DMS53 treated with DMSO at 0.1 percent for 48 hours (cell line): ENCODE results near the gene FARS2.

ENCODE experiments used
- DNase-seq: peaks from one replicate; lab custom pipeline; 2025; ENCODE audit not compliant: unreplicated experiment; lab: John Stamatoyannopoulos, UW

FARS2 gene

DNA sequence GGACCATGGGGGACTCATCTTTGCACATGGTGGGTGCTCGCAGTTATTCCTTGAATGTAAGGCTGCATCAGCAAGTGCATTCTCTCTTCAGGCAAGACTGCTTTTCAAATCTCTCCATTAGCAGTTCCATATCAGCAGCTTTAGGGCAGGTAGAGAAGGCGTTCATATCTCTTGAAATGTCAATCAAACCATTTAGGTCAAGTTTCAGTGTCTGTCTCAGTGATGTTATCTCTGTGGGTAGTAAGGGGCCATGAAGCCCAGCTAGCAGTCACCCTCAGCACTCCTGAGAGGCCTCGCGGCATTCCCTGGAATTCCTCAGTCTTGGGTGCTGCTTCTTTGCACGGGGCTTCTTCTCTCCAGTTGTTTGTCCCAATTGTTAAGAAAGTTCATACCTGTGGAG lies 24.2 kb downstream of the FARS2 start:
- no peak for DNase-seq

DNA sequence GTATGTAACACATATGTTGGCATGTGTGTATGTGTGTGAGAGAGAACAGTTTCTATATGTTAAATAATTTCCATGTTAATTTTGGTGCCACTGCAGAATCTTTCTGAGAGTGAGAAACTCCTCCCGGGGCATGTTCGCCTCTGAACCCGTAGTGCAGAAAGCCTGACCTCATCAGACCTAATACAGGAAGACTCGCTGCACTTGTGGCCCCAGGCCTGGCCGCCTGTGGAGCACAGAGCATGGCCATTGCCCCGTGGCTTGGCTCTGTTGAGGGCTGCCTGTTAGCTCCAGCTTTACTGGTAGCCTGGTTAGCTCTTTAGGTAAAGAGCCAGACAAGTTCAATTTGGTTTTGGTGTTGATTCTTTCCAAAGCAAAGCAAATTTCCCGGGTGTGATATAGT lies 25.5 kb downstream of the FARS2 start:
- no peak for DNase-seq

DNA sequence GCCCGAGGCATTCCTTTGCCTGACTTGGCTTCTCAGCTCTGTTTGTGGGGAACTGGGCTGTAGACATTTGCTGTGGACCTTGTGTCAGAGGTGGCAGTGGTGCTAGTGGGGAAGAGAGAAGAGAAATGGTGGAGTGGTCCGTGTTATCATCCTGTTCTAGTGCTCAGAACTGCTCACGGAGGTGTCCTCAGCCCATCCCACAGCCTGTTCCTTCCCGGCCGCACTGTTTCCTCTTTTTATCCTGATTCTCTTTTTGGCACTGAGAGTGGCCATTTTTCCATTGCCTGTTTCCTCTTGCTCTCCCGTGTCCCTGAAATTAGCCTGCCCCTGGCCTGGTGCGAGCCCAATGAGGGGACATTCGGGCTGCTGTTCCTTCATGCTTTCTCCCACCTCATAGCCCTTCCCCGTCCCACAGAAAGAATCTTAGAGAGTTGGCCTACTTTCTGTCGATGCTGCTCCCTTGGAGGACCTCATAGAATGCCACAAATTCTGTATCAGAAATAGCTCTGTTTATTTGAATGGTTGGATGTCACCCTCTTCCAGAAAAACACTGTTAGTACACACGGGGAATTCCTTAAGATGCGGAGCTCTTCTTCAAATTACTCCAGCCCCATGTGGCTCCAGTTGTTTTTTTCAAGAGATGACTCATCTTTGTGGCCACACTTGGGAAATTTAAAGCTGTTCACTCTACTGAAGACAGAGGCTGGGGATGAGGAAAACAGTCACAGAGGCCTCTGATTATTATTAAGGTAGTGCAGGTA lies 26.1 kb downstream of the FARS2 start:
- no peak for DNase-seq

DNA sequence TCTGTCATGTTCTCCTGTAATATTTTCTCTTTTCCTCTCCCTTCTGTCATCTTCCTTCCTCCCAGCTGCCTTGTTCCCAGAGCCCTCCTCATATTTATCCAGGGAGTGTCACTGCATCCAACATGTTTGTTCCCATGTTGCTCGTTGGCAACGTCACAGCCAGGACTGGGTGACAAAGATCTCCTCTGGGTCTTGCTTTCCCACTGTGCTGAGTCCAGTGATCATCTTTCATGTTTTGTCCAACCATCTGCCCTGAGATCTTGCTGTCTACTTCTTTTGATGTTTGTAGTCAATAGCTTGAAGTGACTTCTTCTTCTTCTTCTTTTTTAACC lies 26.6 kb downstream of the FARS2 start:
- no peak for DNase-seq

DNA sequence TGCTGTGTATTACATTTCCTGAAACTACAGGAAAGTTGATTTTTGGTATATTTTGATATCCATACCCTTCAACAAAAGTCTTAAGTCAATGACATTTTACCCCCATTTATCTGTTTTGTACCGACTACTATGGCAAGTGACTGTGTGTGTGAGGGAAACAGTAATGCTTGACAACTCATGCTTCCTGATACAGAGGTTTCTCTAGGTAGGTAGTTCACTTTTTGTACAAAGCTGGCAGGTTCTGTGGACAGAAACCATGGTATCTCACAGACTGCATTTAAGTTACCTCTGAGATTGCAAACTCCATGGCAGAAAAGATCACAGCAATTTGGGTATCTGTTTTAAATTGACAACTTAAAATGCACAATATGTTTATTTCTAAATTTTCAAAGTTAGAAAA lies 28.8 kb downstream of the FARS2 start:
- no peak for DNase-seq

DNA sequence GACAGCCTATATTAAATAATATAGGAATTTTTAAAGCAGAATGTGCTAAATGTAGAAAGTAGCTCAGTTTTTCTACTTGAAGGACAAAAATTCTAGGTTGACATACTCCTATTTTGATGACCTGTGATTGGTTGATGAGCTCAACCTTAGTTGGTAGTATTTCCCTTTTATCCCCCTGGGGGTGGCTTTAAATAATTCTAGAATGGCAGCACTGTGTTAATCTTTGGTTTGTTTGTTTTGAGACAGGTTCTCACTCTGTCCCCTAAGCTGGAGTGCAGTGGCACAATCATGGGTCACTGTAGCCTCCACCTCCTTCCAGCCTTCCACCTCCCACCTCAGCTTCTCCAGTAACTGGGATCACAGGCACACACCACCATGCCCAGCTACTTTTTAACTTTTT lies 29.2 kb downstream of the FARS2 start:
- DNase-seq = no peak

DNA sequence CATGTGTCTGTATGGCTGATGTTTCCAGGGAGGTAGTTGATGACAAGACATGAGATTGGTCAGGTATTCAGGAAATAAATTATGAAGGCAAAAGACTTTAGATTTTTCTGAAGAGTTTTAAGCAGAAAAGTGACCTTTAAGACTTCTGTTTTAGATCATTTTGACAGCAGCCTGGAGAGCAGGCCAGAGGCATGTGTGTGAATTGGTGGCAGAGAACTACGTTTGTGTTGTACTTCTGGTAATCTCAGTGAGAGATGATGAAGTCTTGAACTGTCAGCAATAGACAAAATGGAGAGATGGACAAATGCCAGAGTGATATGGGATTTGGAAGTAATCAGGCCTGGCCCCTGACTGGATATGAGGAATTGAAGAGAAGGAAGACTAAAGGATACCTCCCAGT lies 30.8 kb downstream of the FARS2 start:
- no peak for DNase-seq

DNA sequence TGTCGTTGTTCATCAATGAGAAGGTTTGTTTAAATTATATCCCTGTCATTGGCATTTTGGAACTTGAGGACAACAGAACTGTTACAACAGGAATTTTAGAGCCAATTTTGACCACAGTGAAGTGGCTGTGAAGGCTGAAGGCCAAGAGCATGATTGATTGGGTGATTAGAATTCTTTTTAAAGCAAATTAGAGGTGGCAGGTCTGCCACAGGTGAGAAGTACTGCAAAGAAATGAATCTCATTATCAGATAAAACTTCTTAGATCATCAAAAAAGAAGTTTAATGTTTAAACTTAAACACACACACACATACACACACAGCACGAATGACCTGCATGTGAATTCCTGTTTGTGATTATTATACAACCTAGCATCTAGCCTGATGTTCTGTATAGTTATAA lies 32.4 kb downstream of the FARS2 start:
- no peak for DNase-seq

DNA sequence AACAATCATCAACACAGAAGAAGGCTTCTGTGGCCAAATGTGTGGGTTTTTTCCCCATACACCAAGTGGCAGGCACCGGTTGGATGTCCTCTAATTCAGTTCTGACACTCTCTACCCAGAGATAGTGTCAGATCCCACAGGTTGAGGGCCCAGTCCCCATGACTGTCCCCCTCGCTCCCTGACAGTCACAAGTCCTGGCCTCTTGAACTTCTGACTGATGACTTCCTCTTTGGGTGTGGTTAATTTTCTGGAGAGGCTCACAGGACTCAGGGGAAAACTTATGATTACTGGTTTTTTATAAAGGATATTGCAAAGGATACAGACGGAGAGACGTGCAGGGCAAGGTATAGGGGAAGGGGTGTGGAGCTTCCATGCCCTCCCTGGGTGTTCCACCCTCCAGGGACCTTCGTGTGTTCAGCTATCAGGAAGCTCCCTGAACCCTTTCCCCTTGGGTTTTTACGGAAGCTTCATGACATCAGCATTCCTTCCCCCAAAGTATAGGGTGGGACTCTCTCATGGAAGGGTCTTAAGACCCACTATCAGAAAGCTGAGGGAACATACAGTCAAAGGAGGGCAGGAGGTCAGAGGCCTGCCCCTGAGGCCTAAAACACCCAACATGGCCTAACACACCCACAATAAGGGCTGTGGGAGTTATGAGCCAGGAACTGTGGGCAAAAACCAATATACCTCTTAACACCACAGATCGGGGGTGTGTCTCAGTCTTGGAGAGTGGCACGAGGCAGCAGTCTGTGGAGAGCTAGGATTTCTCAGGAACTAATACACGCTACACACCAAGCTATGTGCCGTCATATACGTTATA lies 33.3 kb downstream of the FARS2 start:
- no peak for DNase-seq

DNA sequence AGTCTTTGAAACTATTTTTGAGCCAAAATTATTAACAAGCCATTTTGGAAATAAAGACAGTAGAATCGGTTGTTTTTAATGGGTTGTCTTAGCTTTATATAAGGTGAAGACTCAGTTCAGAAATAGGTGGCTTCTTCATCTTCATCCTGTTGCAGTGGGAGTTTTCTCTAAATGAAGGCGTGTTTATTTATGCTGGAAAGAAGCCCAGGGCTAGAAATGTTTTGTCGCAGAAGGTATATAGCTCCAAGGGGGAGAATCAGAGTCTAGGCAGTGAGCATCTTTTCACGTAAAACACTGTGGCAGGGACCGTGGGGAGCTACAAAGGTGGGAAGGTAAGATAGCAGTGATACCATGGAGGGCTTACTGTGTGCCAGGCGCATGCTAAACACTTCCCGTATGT lies 34.3 kb downstream of the FARS2 start:
- no peak for DNase-seq

DNA sequence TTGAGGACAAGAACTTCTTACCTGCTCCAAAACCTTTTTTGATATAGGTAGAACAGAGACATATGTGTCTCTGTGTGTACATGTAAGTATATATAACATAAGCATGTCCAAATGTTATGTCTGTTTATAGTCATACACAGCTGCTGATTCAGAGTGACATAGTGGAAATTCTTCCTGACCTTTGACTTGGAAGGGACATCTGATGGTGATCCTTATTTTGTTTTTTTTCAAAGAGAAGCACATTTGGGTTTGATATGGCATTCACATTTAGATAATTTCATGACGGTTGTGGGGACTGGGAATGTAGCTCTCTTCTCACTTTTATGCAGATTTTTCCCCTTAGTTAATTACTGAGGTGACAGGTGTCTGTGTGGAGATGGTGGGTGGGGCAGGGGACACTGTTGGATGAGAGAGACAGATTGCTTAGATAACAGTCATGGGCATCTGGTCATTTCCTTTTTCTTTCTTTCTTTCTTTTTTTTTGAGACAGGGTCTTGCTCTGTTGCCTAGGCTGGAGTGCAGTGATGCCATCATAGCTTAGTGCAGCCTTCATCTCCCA lies 39.0 kb downstream of the FARS2 start:
- DNase-seq = no peak

DNA sequence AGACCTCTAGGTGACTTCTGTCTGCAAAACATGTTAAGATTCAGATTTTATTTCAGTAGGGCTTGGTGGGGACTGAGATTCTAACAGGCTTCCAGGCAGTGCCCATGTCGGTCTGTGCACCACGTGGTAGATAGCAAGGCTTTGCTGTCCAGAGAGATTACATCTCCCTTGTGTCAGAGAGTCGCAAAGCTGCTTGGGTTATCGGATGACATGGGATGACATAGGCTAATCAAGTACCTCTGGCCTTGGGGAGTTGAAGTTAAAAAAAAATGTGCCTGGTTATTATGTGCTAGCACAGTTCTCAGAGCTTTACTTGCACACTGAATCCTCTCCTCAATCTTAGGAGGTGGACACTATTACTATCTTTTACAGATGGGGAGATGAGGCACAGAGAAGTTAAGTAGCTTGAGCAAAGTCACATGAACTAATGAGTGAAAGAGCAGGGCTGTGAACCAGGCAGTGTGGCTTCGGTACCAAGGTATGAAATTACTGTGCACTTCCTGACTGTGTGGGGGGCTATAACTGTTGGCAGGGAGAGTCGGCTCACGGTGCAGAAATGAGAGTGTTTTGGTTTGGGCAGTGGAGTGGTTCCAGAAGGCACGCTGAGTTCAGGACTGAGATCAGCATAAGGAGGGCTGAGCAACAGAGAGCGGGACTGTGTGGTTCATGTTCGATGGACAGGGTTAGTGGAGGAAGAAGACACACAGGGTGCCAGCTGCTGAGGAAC lies 41.1 kb downstream of the FARS2 start:
- no peak for DNase-seq

DNA sequence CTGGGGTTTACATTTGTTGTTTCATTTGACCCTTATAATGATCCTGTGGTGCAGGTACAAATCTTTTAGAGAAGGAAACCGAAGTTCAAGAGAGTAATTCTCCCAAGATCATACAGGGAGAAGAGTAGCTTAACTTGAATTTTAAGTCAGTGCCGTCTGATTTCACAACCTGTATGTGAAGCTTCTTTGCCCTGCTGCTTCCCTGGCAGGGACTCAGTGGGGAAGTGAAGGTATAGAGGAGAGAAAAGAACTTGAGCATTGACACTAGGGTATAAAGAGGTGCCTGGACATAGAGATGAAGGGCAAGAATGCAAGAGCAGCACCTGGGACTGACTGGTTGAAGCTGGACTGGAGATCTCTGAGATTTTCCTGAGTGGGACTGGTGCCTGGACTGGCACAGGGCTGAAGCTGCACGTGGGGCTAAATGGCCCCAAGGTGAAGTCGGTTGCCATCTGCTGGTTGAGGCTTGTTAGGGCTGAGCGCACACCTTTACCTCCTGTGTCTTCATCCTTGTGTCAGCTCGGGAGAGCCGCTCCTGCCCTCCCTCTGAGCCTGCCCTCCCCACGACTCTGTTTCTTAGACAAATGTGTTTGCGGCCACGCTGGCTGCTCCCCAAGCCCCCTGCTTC lies 41.8 kb downstream of the FARS2 start:
- DNase-seq = peak; percentile 61

DNA sequence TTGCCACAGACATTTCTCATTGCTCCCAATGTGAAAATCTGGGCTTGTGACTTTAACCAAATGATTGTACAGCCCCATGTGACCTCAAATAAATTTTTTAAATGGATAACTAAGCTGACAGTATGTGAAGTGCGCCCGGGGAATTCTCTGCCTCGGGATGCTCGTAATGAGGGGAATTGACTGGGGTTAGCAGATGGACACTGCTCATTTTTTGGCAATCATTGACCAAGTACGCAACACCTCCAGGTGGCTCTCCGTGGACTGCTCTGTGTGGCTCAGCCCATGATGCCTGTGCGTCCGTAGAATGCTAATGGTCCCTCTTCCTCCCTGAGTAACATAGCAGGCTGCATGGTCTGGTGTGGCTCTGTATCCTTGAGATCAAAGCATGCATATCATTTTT lies 42.4 kb downstream of the FARS2 start:
- no peak for DNase-seq

DNA sequence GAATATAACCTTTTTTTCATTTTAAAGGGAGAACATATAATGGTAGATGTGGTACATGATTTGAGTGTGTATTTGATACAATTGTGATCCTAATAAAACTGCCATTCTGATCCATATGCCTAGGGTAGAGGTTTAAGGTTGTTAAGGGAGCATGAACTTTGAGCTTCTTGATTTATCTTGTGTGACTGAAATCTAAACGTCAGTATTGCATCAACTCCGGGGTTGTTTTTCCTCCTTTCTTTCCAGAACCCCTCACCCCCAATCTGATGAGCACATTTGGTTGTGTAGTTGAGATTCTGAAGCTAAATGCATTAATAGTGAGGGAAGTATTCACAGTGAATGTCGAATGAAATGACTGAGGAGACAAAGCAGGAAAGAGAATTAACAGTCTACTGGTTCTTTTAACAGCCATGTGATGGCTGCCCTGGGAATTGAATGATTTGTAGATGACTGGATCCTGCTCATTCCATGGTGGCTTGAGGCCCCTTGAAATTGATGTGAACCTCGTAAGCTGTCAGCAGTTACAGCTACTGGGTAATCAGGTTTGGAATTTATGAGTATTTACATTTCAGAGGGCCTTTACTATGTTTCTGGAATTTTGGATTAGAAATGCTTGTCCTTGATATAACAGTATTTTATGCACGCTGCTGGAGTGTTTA lies 44.8 kb downstream of the FARS2 start:
- DNase-seq = no peak

DNA sequence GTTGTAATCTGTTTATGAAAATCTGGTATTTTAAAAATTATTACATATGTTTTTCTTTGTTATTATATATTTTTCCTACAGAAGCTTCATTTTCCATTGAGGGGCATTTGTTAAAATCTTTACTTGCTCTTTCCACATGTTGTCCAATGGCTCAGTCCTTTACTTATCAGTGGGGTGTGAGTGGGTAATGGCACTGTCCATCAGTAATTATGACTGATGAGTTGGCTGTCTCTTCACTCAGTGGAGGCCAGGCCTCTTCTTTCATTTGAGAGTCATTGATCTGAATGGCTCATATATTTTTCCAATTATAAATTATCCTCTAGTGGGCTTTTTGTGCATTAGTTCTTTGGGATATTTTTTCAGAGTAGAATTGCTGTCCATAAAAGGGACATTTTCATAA lies 45.7 kb downstream of the FARS2 start:
- DNase-seq = no peak

DNA sequence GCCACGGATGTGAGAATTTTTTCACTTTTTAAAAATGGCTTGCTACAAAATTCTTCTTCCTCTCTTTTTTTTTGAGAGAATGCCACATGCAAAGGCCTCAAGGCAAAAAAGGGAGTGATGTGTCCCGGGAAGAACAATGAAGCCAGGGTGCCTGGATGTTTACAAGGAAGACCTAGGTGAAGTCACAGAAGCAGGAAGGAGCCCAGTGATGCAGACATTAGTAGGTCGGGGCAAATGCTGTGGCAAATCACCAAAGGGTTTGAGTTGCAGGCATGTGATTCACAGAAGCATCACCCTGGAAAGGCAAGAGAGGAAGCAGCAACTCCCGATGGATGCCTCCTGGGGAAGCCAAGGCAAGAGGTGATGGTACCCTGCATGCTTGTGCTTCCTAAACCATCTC lies 46.8 kb downstream of the FARS2 start:
- DNase-seq = no peak

DNA sequence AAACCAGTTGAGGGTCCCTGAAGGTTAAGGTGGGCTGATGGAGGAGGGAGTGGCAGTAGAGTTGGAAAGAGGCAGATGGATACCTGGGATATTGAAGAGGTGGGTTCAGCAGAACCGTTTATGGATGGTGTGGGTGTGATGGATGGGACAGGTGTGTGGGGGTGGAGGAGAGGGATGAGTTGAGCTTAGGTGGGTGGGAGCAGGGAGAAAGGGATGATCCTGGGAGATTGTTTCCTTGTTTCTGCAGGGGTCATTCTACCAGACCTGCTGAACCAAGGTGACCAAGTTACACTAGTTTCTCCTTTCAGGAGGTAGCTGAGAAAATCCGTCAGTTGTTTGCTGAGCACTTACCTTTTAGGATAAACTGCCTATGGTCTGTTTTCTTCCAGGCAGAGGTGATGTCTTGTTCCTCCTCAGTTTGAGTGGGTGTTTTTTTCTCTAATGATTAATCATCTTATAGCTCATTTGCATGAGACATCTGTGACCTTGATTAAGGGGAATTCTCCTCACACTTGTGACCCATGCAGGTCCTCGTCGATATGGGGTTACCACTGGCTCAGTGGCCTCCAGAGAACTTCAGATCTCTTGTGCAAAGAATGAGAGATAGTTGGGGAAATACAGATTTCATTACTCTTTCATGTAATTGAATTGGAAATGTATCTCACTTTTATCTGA lies 53.0 kb downstream of the FARS2 start:
- DNase-seq = no peak

DNA sequence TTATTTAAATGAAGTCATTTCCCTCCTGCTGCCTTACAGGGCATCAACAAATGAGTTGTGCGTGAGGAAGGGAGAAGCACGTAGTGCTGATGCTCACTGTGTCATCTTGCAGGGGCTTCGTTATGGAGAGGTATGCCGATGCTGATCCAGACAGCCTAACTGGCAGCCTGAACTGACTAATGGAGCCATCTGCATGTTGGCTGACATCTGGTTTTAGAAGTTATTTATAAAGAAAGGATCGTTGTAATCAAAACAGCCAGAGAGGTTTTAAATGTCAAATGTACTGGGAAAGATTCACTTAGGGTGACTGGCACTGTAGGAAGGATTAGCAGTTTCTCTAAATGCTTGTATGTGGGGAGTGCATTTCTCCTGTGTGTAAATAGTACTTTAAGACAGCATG lies 54.6 kb downstream of the FARS2 start:
- no peak for DNase-seq

DNA sequence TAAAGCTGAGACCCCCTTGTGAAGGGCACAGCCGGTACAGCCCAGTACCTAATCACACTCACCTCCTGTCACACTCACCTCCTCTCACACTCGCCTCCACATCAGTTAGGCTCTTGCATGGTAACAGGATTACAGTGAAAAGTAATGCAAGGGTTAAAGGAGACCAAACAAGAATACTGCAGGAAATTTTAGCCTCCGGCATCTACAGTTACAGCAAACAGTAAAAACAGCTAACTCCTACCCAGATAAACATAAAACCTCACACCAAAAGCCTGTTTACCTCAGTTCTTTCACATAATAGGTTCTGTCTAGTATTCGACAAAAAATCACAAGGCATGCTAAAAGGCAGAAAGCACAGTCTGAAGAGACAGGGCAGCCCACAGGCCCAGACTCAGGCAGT lies 55.6 kb downstream of the FARS2 start:
- no peak for DNase-seq
